NCI-H1417 treated with DMSO at 0.1 percent for 48 hours (cell line): Measurements from ENCODE around the gene SNCB.
"Not testable (repeated sequence)": the region's sequence is repeated elsewhere in the genome, so short reads cannot be mapped to it uniquely, and the experiment has no call there.

Source experiments
- DNase-seq: peaks from one replicate; lab custom pipeline; 2025; lab: John Stamatoyannopoulos, UW

SNCB gene

GRCh38 chr5:176597417-176598389, 32.6 kb downstream of the SNCB start:
- no peak for DNase-seq

- no peak for DNase-seq
Observed at GRCh38 chr5:176596689-176597416, 33.5 kb downstream of the SNCB start.

- DNase-seq, result no peak
Observed at GRCh38 chr5:176596069-176596644, 34.2 kb downstream of the SNCB start.

GRCh38 chr5:176595386-176595943, 34.9 kb downstream of the SNCB start:
- DNase-seq, result no peak

GRCh38 chr5:176594554-176594953, 35.8 kb downstream of the SNCB start:
- DNase-seq, result no peak

- DNase-seq, result no peak
Observed at GRCh38 chr5:176593273-176593869, 37.0 kb downstream of the SNCB start.

GRCh38 chr5:176592573-176592972, 37.8 kb downstream of the SNCB start:
- DNase-seq, result no peak

GRCh38 chr5:176591667-176592066, 38.7 kb downstream of the SNCB start:
- DNase-seq, result not testable (repeated sequence)

- DNase-seq, result no peak
Observed at GRCh38 chr5:176590035-176590717, 40.2 kb downstream of the SNCB start.

- no peak for DNase-seq
Observed at GRCh38 chr5:176589039-176589769, 41.1 kb downstream of the SNCB start.

- no peak for DNase-seq
Observed at GRCh38 chr5:176588297-176588696, 42.0 kb downstream of the SNCB start.

GRCh38 chr5:176587398-176587797, 42.9 kb downstream of the SNCB start:
- DNase-seq, result no peak

- no peak for DNase-seq
Observed at GRCh38 chr5:176583076-176583475, 47.3 kb downstream of the SNCB start.

- DNase-seq, result no peak
Observed at GRCh38 chr5:176581361-176581760, 49.0 kb downstream of the SNCB start.

- DNase-seq, result no peak
Observed at GRCh38 chr5:176579323-176579722, 51.0 kb downstream of the SNCB start.

GRCh38 chr5:176578391-176578808, 51.9 kb downstream of the SNCB start:
- DNase-seq, result no peak

GRCh38 chr5:176577312-176578176, 52.8 kb downstream of the SNCB start:
- DNase-seq, result no peak

GRCh38 chr5:176575488-176576422, 54.6 kb downstream of the SNCB start:
- no peak for DNase-seq

- DNase-seq, result no peak
Observed at GRCh38 chr5:176575066-176575465, 55.3 kb downstream of the SNCB start.
